Fibroblast of lung (primary cell): Measurements from ENCODE around the gene TTLL6.

ENCODE experiments used
- CTCF ChIP-seq, 2 donors: IDR thresholded peaks in 1 of 2; conservative IDR thresholded peaks in 1 of 2; 1 replicate in 1 of 2; 2 replicates in 1 of 2; pipeline ENCODE4 v1.5.1; 2011 to 2012; ENCODE audit warnings: low read length in 2 of 2, control low read depth in 1 of 2, inconsistent platforms in 1 of 2, low read depth in 1 of 2, mild to moderate bottlenecking in 1 of 2
- EZH2 ChIP-seq: IDR thresholded peaks from 2 replicates; pipeline ENCODE4 v1.5.1; 2012; ENCODE audit warnings: low read length, control low read depth, mild to moderate bottlenecking; ENCODE audit errors: missing control alignments

DNA sequence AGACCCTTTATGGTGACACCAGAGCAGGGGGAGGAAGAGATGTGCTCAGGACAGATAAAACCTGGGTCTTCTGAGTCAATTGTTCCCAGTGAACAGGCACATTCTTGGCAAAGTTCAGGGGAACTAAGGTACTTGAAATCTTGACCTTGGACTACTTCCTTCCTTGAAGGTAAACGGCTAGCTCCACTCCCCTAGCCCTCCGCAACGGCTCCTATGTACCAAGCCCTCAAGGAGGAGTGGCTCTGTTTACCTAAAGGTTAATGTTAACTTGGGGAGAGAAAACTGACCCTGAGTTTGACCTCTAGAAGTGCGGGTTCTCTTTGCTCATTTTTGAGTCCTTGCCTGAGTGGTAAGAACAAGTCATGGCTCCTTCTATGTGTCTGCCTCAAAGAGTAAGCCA, 7.8 kb downstream of the TTLL6 start:
- no peak for TF ChIP-seq CTCF (conservative IDR thresholded peaks at IDR 0.05 in 1 of 2, IDR thresholded peaks at IDR 0.05 in 1 of 2; ENCODE audit: low read depth in 1 of 2, low read length in 2 of 2)
- TF ChIP-seq EZH2 = no peak
